Lung (tissue), 12 donors: ENCODE data around the gene SLC6A18. TPM values are rescaled to one million over a fixed set of nuclear protein-coding genes. Genes with fewer than 3 reads are reported as not detected.

ENCODE experiments used
- ATAC-seq: fragments of 200-7000 bp; cut with Tn5 transposase; one replicate; pipeline ENCODE4 v1.9.1; 2020; ENCODE audit warnings: moderate number of reproducible peaks; ENCODE audit not compliant: insufficient read depth, low FRiP score
- DNase-seq, 3 donors: peaks; one replicate each; pipeline ENCODE4 v3.0.0-alpha.2; 2013 to 2017
- H3K27ac ChIP-seq, 2 donors: one replicate each; pipeline ENCODE4 v1.5.1; 2013; ENCODE audit warnings: mild to moderate bottlenecking in 2 of 2, moderate library complexity in 2 of 2, control low read depth in 1 of 2, inconsistent platforms in 1 of 2, low read depth in 1 of 2, low read length in 1 of 2
- H3K27me3 ChIP-seq, 3 donors: one replicate each; pipeline ENCODE4 v1.5.1; 2013; ENCODE audit warnings: low read length in 2 of 3; ENCODE audit not compliant: control insufficient read depth in 3 of 3, insufficient read depth in 3 of 3
- H3K36me3 ChIP-seq, 4 donors: one replicate each; pipeline ENCODE4 v1.5.1; 2013; ENCODE audit warnings: low read length in 4 of 4, mild to moderate bottlenecking in 1 of 4, moderate library complexity in 1 of 4; ENCODE audit not compliant: control insufficient read depth in 4 of 4, insufficient read depth in 4 of 4
- H3K4me1 ChIP-seq, 5 donors: one replicate each; pipeline ENCODE4 v1.5.1; 2013; ENCODE audit warnings: low read length in 5 of 5, mild to moderate bottlenecking in 2 of 5, moderate library complexity in 1 of 5; ENCODE audit not compliant: control insufficient read depth in 5 of 5, insufficient read depth in 5 of 5
- H3K4me3 ChIP-seq: one replicate; pipeline ENCODE4 v1.5.1; 2013; ENCODE audit warnings: mild to moderate bottlenecking, control low read depth, moderate library complexity
- H3K9ac ChIP-seq, 2 donors: one replicate each; pipeline ENCODE4 v1.5.1; 2013; ENCODE audit warnings: low read length in 2 of 2, control low read depth in 1 of 2; ENCODE audit not compliant: insufficient read depth in 1 of 2
- H3K9me3 ChIP-seq, 4 donors: one replicate each; pipeline ENCODE4 v1.5.1; 2013; ENCODE audit warnings: low read length in 3 of 4, mild to moderate bottlenecking in 1 of 4, moderate library complexity in 1 of 4; ENCODE audit not compliant: control insufficient read depth in 4 of 4, insufficient read depth in 3 of 4
- CTCF ChIP-seq: IDR thresholded peaks from 2 replicates; pipeline ENCODE4 v1.5.1; 2012; ENCODE audit warnings: mild to moderate bottlenecking; ENCODE audit errors: control extremely low read depth, extremely low read depth
- WGBS, 2 donors: extraction: QIAGEN DNeasy Blood & Tissue Kit; methylation state at CpG; one replicate each; pipeline ENCODE4 v1.1.7; 2013; 5-methylcytosine and 5-hydroxymethylcytosine counted together
- polyA plus RNA-seq, 2 donors: library from polyadenylated mRNA; stranded (reverse); fragments of 200-250 nt; gene quantifications; one replicate each; pipeline ENCODE4 v1.2.1, GENCODE V29; 2013
- total RNA-seq, 2 donors: library from RNA; depleted of rRNA in 1 of 2; stranded (reverse); fragments of >200 nt in 1 of 2; gene quantifications; one replicate each; pipeline ENCODE4 v1.2.1, GENCODE V29; 2014 to 2021
- donor health status: control.
- donor health status: control.
- donor health status: Bipolar disorder and iron deficiency.
- donor health status: healthy.
- donor health status: DM: yes; HTN: yes; CAD: no.

Gene SLC6A18
- total and polyA plus RNA-seq, 4 donors = not detected

GRCh38 chr5:1231354-1231905 is 6.2 kb downstream of the SLC6A18 start:
- 75 to 77% methylated on average over 13 of the region's 13 CpGs for WGBS, 2 donors
- Histone ChIP-seq H3K27me3 (peaks cover 0 to 6% (median 0%) of the 10 kb centered on the region in 3 donors), H3K4me3 (no peak overlapping the region), H3K36me3 (no peaks in the 10 kb centered on the region), H3K9me3 (peaks cover 0 to 14% (median 1%) of the 10 kb centered on the region in 4 donors), H3K9ac (no peak overlapping the region), H3K4me1 (no peaks in the 10 kb centered on the region), H3K27ac (no peak overlapping the region)
- DNase-seq = peak in 1 of 3 donors; percentile 19
- TF ChIP-seq CTCF = no peak
- ATAC-seq = no peak

GRCh38 chr5:1232780-1233179 is 7.6 kb downstream of the SLC6A18 start:
- 94 to 98% methylated on average over 25 of the region's 25 CpGs for WGBS, 2 donors
- H3K27me3 ChIP-seq = peaks cover 0 to 3% (median 0%) of the 10 kb centered on the region in 3 donors
- H3K4me3 ChIP-seq = no peak overlapping the region
- TF ChIP-seq CTCF = no peak
- no peaks in the 10 kb centered on the region for H3K4me1 ChIP-seq
- H3K9me3 ChIP-seq = peaks cover 0 to 16% (median 1%) of the 10 kb centered on the region in 4 donors
- no peak overlapping the region for H3K27ac ChIP-seq
- ATAC-seq (no peak), DNase-seq (no peak)
- H3K36me3 ChIP-seq = no peaks in the 10 kb centered on the region
- H3K9ac ChIP-seq = no peak overlapping the region

- Histone ChIP-seq H3K36me3 (no peaks in the 10 kb centered on the region), H3K9ac (no peak overlapping the region), H3K27ac (no peak overlapping the region), H3K9me3 (peaks cover 0 to 16% (median 1%) of the 10 kb centered on the region in 4 donors), H3K27me3 (no peaks in the 10 kb centered on the region), H3K4me3 (no peak overlapping the region), H3K4me1 (no peaks in the 10 kb centered on the region)
- ATAC-seq (no peak), DNase-seq (no peak)
- WGBS, 2 donors = 73 to 79% methylated on average over 8 of the region's 8 CpGs
- no peak for TF ChIP-seq CTCF
Measured at GRCh38 chr5:1235379-1235778, 10.2 kb downstream of the SLC6A18 start.

GRCh38 chr5:1235838-1236237 is 10.7 kb downstream of the SLC6A18 start:
- ATAC-seq = no peak
- peaks cover 0 to 16% (median 1%) of the 10 kb centered on the region in 4 donors for H3K9me3 ChIP-seq
- H3K27me3 ChIP-seq = no peaks in the 10 kb centered on the region
- no peak overlapping the region for H3K27ac ChIP-seq
- H3K4me3 ChIP-seq = no peak overlapping the region
- no peak for DNase-seq
- H3K4me1 ChIP-seq = no peaks in the 10 kb centered on the region
- WGBS, 2 donors = 93 to 100% methylated on average over 1 of the region's 1 CpG
- TF ChIP-seq CTCF = no peak
- no peak overlapping the region for H3K9ac ChIP-seq
- no peaks in the 10 kb centered on the region for H3K36me3 ChIP-seq
